HepG2 (cell line): Measurements from ENCODE around the gene MCM3AP. TPM values are rescaled to one million over a fixed set of nuclear protein-coding genes. Genes with fewer than 3 reads are reported as not detected.

Experiments
- ATAC-seq: fragments of 200-7000 bp; cut with Tn5 transposase; 3 replicates; pipeline ENCODE4 v1.9.1; 2020; ENCODE audit warnings: mild to moderate bottlenecking, moderate library complexity
- Bru-seq: library from RNA; stranded (reverse); fragments of 400-500 nt; gene quantifications from one replicate; lab custom pipeline; 2021; lab: Mats Ljungman, UMichigan
- BruChase-seq, 2 experiments: library from RNA; stranded (reverse); fragments of 400-500 nt; gene quantifications; one replicate each; lab custom pipeline; 2021; lab: Mats Ljungman, UMichigan
- BruUV-seq: library from RNA; stranded (reverse); fragments of 400-500 nt; replicated peaks from 2 replicates; lab custom pipeline; 2021; lab: Mats Ljungman, UMichigan
- CTCF ChIA-PET: fragments of 300-600 bp; formaldehyde crosslinking; extraction: SDS; loops from one replicate; lab custom pipeline; 2021; ENCODE audit warnings: low total read pairs, inconsistent platforms, low intra/inter-chr PET ratio; lab: Yijun Ruan, JAX
- POLR2A ChIA-PET: fragments of 350-600 bp; sonication (Branson Sonifier 250); formaldehyde crosslinking; loops from one replicate; lab custom pipeline; 2020; ENCODE audit warnings: antibody characterized with exemption, inconsistent platforms; lab: Yijun Ruan, JAX
- DNase-seq: peaks from one replicate; pipeline ENCODE4 v3.0.0-alpha.2; 2015; ENCODE audit warnings: low spot score
- FAIRE-seq: peaks from 3 replicates; lab custom pipeline; 2011; peaks lifted over from hg19 to GRCh38; lab: Jason Lieb, UNC
- H2AFZ ChIP-seq: one replicate; pipeline ENCODE4 v1.6.1; 2011; ENCODE audit warnings: low read length, inconsistent platforms
- H3K27ac ChIP-seq: fragments of 300-600 bp; 3 replicates; pipeline ENCODE4 v1.8.0; 2011; ENCODE audit warnings: mixed run types, mild to moderate bottlenecking, mixed read lengths, low read length, inconsistent platforms; ENCODE audit not compliant: insufficient read depth; ENCODE audit errors: extremely low read length
- H3K27me3 ChIP-seq, 2 experiments: fragments of 200-600 bp in 1 of 2; 2 replicates in 1 of 2; 3 replicates in 1 of 2; pipeline versions ENCODE4 v1.6.0 to v1.8.0; 2011; ENCODE audit warnings: low read length in 2 of 2, mild to moderate bottlenecking in 2 of 2, moderate library complexity in 2 of 2, inconsistent platforms in 1 of 2; ENCODE audit not compliant: insufficient read depth in 2 of 2, control insufficient read depth in 1 of 2
- H3K36me3 ChIP-seq, 2 experiments: fragments of 200-600 bp in 1 of 2; replicated peaks in 1 of 2; 2 replicates in 1 of 2; 3 replicates in 1 of 2; pipeline versions ENCODE4 v1.5.1 to v1.8.0; 2011; ENCODE audit warnings: low read length in 2 of 2, inconsistent platforms in 1 of 2; ENCODE audit not compliant: insufficient read depth in 2 of 2, control insufficient read depth in 1 of 2
- H3K4me1 ChIP-seq: 2 replicates; pipeline ENCODE4 v1.5.1; 2012; ENCODE audit warnings: low read length, inconsistent platforms; ENCODE audit not compliant: insufficient read depth
- H3K4me2 ChIP-seq: 2 replicates; pipeline ENCODE4 v1.6.0; 2011; ENCODE audit warnings: low read depth, low read length, inconsistent platforms
- H3K4me3 ChIP-seq, 3 experiments: fragments of 200-600 bp in 1 of 3; sonication (generic), shearing (Covaris generic) in 1 of 3; replicated peaks in 1 of 3; 2 replicates each; pipeline ENCODE4 v1.5.1; 2011 to 2016; ENCODE audit warnings: low read length in 3 of 3, inconsistent platforms in 2 of 3, low read depth in 2 of 3, mild to moderate bottlenecking in 2 of 3, control low read depth in 1 of 3, mixed read lengths in 1 of 3; ENCODE audit not compliant: insufficient read depth in 1 of 3
- H3K79me2 ChIP-seq: one replicate; pipeline ENCODE4 v1.6.1; 2011; ENCODE audit warnings: low read length, inconsistent platforms; ENCODE audit not compliant: insufficient read depth
- H3K9ac ChIP-seq: 2 replicates; pipeline ENCODE4 v1.6.0; 2011; ENCODE audit warnings: mild to moderate bottlenecking, low read depth, low read length, inconsistent platforms; ENCODE audit not compliant: insufficient read depth
- H3K9me3 ChIP-seq: 2 replicates; pipeline ENCODE4 v1.5.1; 2012; ENCODE audit warnings: mild to moderate bottlenecking, low read length
- H4K20me1 ChIP-seq: 2 replicates; pipeline ENCODE4 v1.6.0; 2011; ENCODE audit warnings: inconsistent platforms, mild to moderate bottlenecking, low read length, moderate library complexity; ENCODE audit not compliant: insufficient read depth
- AKAP8 ChIP-seq: sonication (generic); formaldehyde crosslinking; IDR thresholded peaks from 2 replicates; pipeline ENCODE4 v1.5.1; 2020; ENCODE audit warnings: mild to moderate bottlenecking, missing genetic modification reagents
- ZNF160 ChIP-seq: sonication (generic); formaldehyde crosslinking; IDR thresholded peaks from 2 replicates; pipeline ENCODE4 v1.8.0; 2022; ENCODE audit warnings: mild to moderate bottlenecking, inconsistent platforms, missing genetic modification reagents
- ZNF253 ChIP-seq: sonication (generic); formaldehyde crosslinking; IDR thresholded peaks from 2 replicates; pipeline ENCODE4 v1.8.0; 2022; ENCODE audit warnings: mild to moderate bottlenecking, missing genetic modification reagents, borderline replicate concordance
- ZNF607 ChIP-seq: sonication (generic); formaldehyde crosslinking; IDR thresholded peaks from 2 replicates; pipeline ENCODE4 v1.5.1; 2020; ENCODE audit warnings: missing genetic modification reagents, mild to moderate bottlenecking, borderline replicate concordance
- ZNF709 ChIP-seq: sonication (generic); formaldehyde crosslinking; IDR thresholded peaks from 2 replicates; pipeline ENCODE4 v1.5.0; 2020; ENCODE audit warnings: mild to moderate bottlenecking, missing genetic modification reagents
- ZNF761 ChIP-seq: sonication (generic); formaldehyde crosslinking; conservative IDR thresholded peaks from 2 replicates; pipeline ENCODE4 v1.4.0; 2020; ENCODE audit warnings: mild to moderate bottlenecking, missing genetic modification reagents
- WGBS: methylation state at CpG from one replicate; pipeline ENCODE4 v1.1.6; 2017; ENCODE audit warnings: low lambda C conversion rate; 5-methylcytosine and 5-hydroxymethylcytosine counted together
- in situ Hi-C: cut with HindIII; loops from 2 replicates; pipeline ENCODE4 v1.10.0; 2017; ENCODE audit warnings: low pct_unique_long_range_greater_than_20kb; ENCODE audit not compliant: extremely low pct_ligation_motif_present
- intact Hi-C: fragments of 100-400 bp; cut with micrococcal nuclease; formaldehyde crosslinking; loops from one replicate; pipeline ENCODE4 v1.10.0; 2022; ENCODE audit not compliant: unreplicated experiment
- long read RNA-seq, 2 experiments: library from RNA in 1 of 2; library from polyadenylated mRNA in 1 of 2; stranded (forward) in 1 of 2; unstranded in 1 of 2; transcript quantifications; one replicate each; pipeline ENCODE4 v2.0.0, GENCODE V29; 2019 to 2022
- polyA minus RNA-seq, 3 experiments: library from RNA; depleted of rRNA, polyadenylated mRNA; stranded (reverse); fragments of >200 nt; gene quantifications; 2 replicates each; pipeline ENCODE4 v1.2.3, GENCODE V29; 2011; ENCODE audit warnings: low replicate concordance in 1 of 3
- polyA plus RNA-seq, 8 experiments: library from polyadenylated mRNA; depleted of rRNA in 3 of 8; stranded (reverse) in 7 of 8; unstranded in 1 of 8; fragments of >200 nt; fragmentation: Illumina TruSeq in 4 of 8; extraction: Trizol in 4 of 8; gene quantifications; 2 replicates each; pipeline versions ENCODE4 v1.2.1 to v1.2.3, GENCODE V29; 2011 to 2016; ENCODE audit warnings: low read depth in 4 of 8, missing spikeins in 1 of 8, mixed read lengths in 1 of 8; ENCODE audit not compliant: insufficient read depth in 1 of 8
- total RNA-seq, 5 experiments: library from RNA; depleted of rRNA; stranded (reverse); fragments of >200 nt; fragmentation: Illumina TruSeq; extraction: Trizol; gene quantifications; 2 replicates each; pipeline ENCODE4 v1.2.3, GENCODE V29; 2016; ENCODE audit warnings: low read depth in 1 of 5

Gene MCM3AP
- total RNA-seq (2016; rRNA removed; fragmentation: Illumina TruSeq; extraction: Trizol) (54.7 and 63.5 TPM in 2 replicates), polyA plus RNA-seq (2011; rRNA removed) (27.0 and 31.6 TPM in 2 replicates), polyA minus RNA-seq (2011; rRNA and poly(A)+ RNA removed; ENCODE audit: low replicate concordance) (55.5 and 59.3 TPM in 2 replicates), Bru-seq, nascent RNA (percentile 74 among the genes with signal in this experiment), BruChase-seq, experiment 1, labeled RNA remaining after a 6-hour chase (percentile 90 among the genes with signal in this experiment), BruChase-seq, experiment 2, labeled RNA remaining after a 2-hour chase (percentile 88 among the genes with signal in this experiment)
- 6.1 and 8.7 TPM in 2 replicates for total RNA-seq (2016; cell fraction: cytosol; rRNA removed; fragmentation: Illumina TruSeq; extraction: Trizol; ENCODE audit: low read depth)
- total RNA-seq (2016; cell fraction: insoluble cytoplasmic fraction; rRNA removed; fragmentation: Illumina TruSeq; extraction: Trizol), result 52.6 and 60.2 TPM in 2 replicates
- total RNA-seq (2016; cell fraction: membrane; rRNA removed; fragmentation: Illumina TruSeq; extraction: Trizol), result 16.9 and 20.2 TPM in 2 replicates
- total RNA-seq (2016; cell fraction: nucleus; rRNA removed; fragmentation: Illumina TruSeq; extraction: Trizol), result 60.4 and 72.1 TPM in 2 replicates
- polyA plus RNA-seq (2011; cell fraction: cytosol; rRNA removed), result 18.8 and 21.4 TPM in 2 replicates
- 115 TPM in 2 replicates for polyA plus RNA-seq (2011; cell fraction: nucleus; rRNA removed)
- 35.0 and 42.0 TPM in 2 replicates for polyA plus RNA-seq (2012)
- 2.1 and 2.9 TPM in 2 replicates for polyA plus RNA-seq (2016; cell fraction: cytosol; fragmentation: Illumina TruSeq; extraction: Trizol; ENCODE audit: low read depth)
- polyA plus RNA-seq (2016; cell fraction: insoluble cytoplasmic fraction; fragmentation: Illumina TruSeq; extraction: Trizol; ENCODE audit: low read depth), result 37.3 and 48.4 TPM in 2 replicates
- 4.8 and 5.8 TPM in 2 replicates for polyA plus RNA-seq (2016; cell fraction: membrane; fragmentation: Illumina TruSeq; extraction: Trizol; ENCODE audit: low read depth)
- polyA plus RNA-seq (2016; cell fraction: nucleus; fragmentation: Illumina TruSeq; extraction: Trizol; ENCODE audit: insufficient read depth, low read depth), result 136 and 140 TPM in 2 replicates
- 42.6 and 43.4 TPM in 2 replicates for polyA minus RNA-seq (2011; cell fraction: cytosol; rRNA and poly(A)+ RNA removed)
- polyA minus RNA-seq (2011; cell fraction: nucleus; rRNA and poly(A)+ RNA removed), result 105 and 113 TPM in 2 replicates
- long read RNA-seq, experiment 1, partial matches to known transcripts, result 6 of 8 reads
- long read RNA-seq, experiment 1, other reads (novel, unspliced or antisense), result 0 of 8 reads
- long read RNA-seq, experiment 2, full-length matches to known transcripts, result 9 of 85 reads
- long read RNA-seq, experiment 2, partial matches to known transcripts, result 59 of 85 reads
- long read RNA-seq, experiment 2, other reads (novel, unspliced or antisense), result 17 of 85 reads

DNA sequence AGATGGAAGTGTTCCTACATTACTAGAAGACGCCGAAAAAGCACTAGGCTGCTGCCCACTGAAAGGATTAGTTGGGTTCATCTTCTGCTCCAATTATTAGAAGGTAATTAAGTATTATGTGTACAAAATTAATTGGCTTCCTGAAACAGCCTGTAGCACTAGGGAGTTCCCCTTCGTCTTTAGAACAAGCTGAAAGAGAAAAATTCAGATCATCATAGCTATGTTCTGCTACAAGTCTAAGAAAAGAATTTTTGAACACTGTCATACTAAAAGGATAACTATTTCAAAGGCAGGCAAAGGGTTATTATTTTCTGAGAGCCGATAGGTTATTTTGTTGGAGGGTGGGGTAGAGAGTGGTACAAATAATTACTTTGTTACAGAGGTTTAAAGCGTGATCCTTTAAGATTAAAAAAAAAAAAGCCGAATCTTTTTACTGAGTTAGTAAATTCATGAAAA lies at the start of gene MCM3AP:
Gene MCM3AP, minus strand, starts transcription at position 406 of the 456 bp plus-strand sequence. Its CDS starts 325 bp downstream, at position 81.
- CTCF ChIA-PET, result interaction anchor here (1.5 kb wide), 1 partner anchor 138 kb away, joined by 3 read pairs; no protein-coding TSS in a partner anchor
- H3K9ac ChIP-seq, result peak within 1 kb of the TSS; percentile 92
- intact Hi-C loops (loop anchor here (10.0 kb wide), 1 partner anchor 60 kb away; the partner anchor contains the start of gene LSS), in situ Hi-C loops (loop anchor here (5.0 to 10.0 kb wide), 2 partner anchors 37 to 310 kb away; partner anchors contain the start of genes C21orf58 and PCNT)
- ATAC-seq (no peak), DNase-seq (no peak), FAIRE-seq (no peak)
- no peaks in the 10 kb centered on the region; a peak in 1 of 5 replicates for H3K27me3 ChIP-seq
- H3K9me3 ChIP-seq, result no peaks in the 10 kb centered on the region
- TF ChIP-seq AKAP8 (CRISPR knock-in tag) (no peak), ZNF160 (CRISPR knock-in tag) (0 out of 2 replicates have a peak, but pooled peaks have one; percentile 7), ZNF253 (CRISPR knock-in tag) (no peak), ZNF607 (CRISPR knock-in tag) (no peak), ZNF761 (CRISPR knock-in tag) (no peak), ZNF709 (CRISPR knock-in tag) (no peak)
- POLR2A ChIA-PET, result interaction anchor here (0.8 kb wide), 1 partner anchor 11 kb away, joined by 4 read pairs; no protein-coding TSS in a partner anchor
- WGBS, result 30% methylated on average over 6 of the region's 6 CpGs
- BruUV-seq, result TSS peak; percentile 67
- H3K27ac ChIP-seq, result peak within 1 kb of the TSS; percentile 95
- H3K4me3 ChIP-seq, result peak within 1 kb of the TSS; percentile 84 to 98 (median 89)
- peaks cover 46% of the 10 kb centered on the region for H3K79me2 ChIP-seq
- peaks cover 65% of the 10 kb centered on the region for H3K4me1 ChIP-seq
- peak within 1 kb of the TSS; percentile 78 for H3K4me2 ChIP-seq
- no peak within 1 kb of the TSS for H2AFZ ChIP-seq
- peaks cover 0 to 13% of the 10 kb centered on the region in 2 experiments; a peak in 4 of 5 replicates for H3K36me3 ChIP-seq
- peaks cover 8% of the 10 kb centered on the region; the same call in 1 of the 2 replicates for H4K20me1 ChIP-seq
